Esophagus muscularis mucosa (tissue), 4 donors: ENCODE results near the gene TOGARAM2. TPM values are rescaled to one million over a fixed set of nuclear protein-coding genes. Genes with fewer than 3 reads are reported as not detected.

Experiments
- DNase-seq: peaks from one replicate; pipeline ENCODE4 v3.0.0-alpha.2; 2017; ENCODE audit errors: extremely low spot score
- H3K27ac ChIP-seq, 4 donors: fragments of 200-600 bp; sonication (generic); replicated peaks in 1 of 4; 1 replicate in 3 of 4; 2 replicates in 1 of 4; pipeline ENCODE4 v1.5.1; 2016 to 2019; ENCODE audit warnings: mild to moderate bottlenecking in 1 of 4
- H3K27me3 ChIP-seq, 4 donors: fragments of 200-600 bp; sonication (generic); one replicate each; pipeline versions ENCODE4 v1.5.1 to v1.6.0; 2016 to 2019
- H3K36me3 ChIP-seq, 4 donors: fragments of 200-600 bp; sonication (generic); one replicate each; pipeline ENCODE4 v1.5.1; 2016 to 2019
- H3K4me1 ChIP-seq, 4 donors: fragments of 200-600 bp; sonication (generic); one replicate each; pipeline ENCODE4 v1.5.1; 2016 to 2019
- H3K4me3 ChIP-seq, 4 donors: fragments of 200-600 bp; sonication (generic); 1 replicate in 2 of 4; 2 replicates in 2 of 4; pipeline ENCODE4 v1.5.1; 2016 to 2019; ENCODE audit warnings: mild to moderate bottlenecking in 4 of 4, moderate library complexity in 1 of 4
- H3K9me3 ChIP-seq, 4 donors: fragments of 200-600 bp; sonication (generic); 1 replicate in 3 of 4; 2 replicates in 1 of 4; pipeline ENCODE4 v1.5.1; 2016 to 2019
- CTCF ChIP-seq, 3 experiments: fragments of 200-600 bp in 2 of 3; fragments of 450-650 bp in 1 of 3; sonication (generic) in 2 of 3; IDR thresholded peaks; one replicate each; pipeline ENCODE4 v1.5.1; 2017 to 2019; ENCODE audit warnings: antibody characterized with exemption in 3 of 3, mild to moderate bottlenecking in 2 of 3, moderate library complexity in 1 of 3
- EP300 ChIP-seq: sonication (generic); formaldehyde crosslinking; IDR thresholded peaks from one replicate; pipeline ENCODE4 v1.6.1; 2017; ENCODE audit warnings: antibody characterized with exemption
- POLR2A ChIP-seq: fragments of 450-650 bp; IDR thresholded peaks from one replicate; pipeline ENCODE4 v1.6.1; 2017; ENCODE audit warnings: antibody characterized with exemption, moderate library complexity, mild to moderate bottlenecking, low read depth
- POLR2AphosphoS5 ChIP-seq, 2 donors: sonication (generic); formaldehyde crosslinking; IDR thresholded peaks; one replicate each; pipeline ENCODE4 v1.6.1; 2017; ENCODE audit warnings: antibody characterized with exemption in 2 of 2
- WGBS: methylation state at CpG from one replicate; pipeline ENCODE4 v1.1.5; 2018; 5-methylcytosine and 5-hydroxymethylcytosine counted together
- intact Hi-C: fragments of 100-400 bp; cut with DNase I; formaldehyde crosslinking; loops from one replicate; pipeline ENCODE4 v1.15.1; 2023
- total RNA-seq, 4 donors: library from RNA; depleted of rRNA; stranded (reverse); fragments of >200 nt; gene quantifications; one replicate each; pipeline versions ENCODE4 v1.1.0 to v1.2.1, GENCODE V29; 2016

The TOGARAM2 gene
- total RNA-seq, 4 donors from 2014 or later, result 0.57 to 0.99 (median 0.77) TPM

GRCh38 chr2:28994679-28995078 lies 13.6 kb downstream of the TOGARAM2 start:
- DNase-seq, result no peak
- Histone ChIP-seq H3K4me1 (peaks cover 6 to 66% (median 43%) of the 10 kb centered on the region in 4 donors), H3K9me3 (no peaks in the 10 kb centered on the region), H3K36me3 (no peaks in the 10 kb centered on the region), H3K27me3 (no peaks in the 10 kb centered on the region), H3K27ac (no peak overlapping the region), H3K4me3 (no peak overlapping the region)
- no peak for TF ChIP-seq POLR2AphosphoS5 (IDR thresholded peaks at IDR 0.05)
- TF ChIP-seq EP300, result no peak
- no peak for TF ChIP-seq CTCF (IDR thresholded peaks at IDR 0.05)
- TF ChIP-seq POLR2A, result no peak
- intact Hi-C loops, result no loop called here
- WGBS, result 91% methylated on average over 4 of the region's 7 CpGs

GRCh38 chr2:28995765-28996750 lies 15.0 kb downstream of the TOGARAM2 start:
- H3K27ac ChIP-seq, result no peak overlapping the region
- no peak for DNase-seq
- H3K36me3 ChIP-seq, result no peaks in the 10 kb centered on the region
- no peak overlapping the region for H3K4me3 ChIP-seq
- H3K9me3 ChIP-seq, result no peaks in the 10 kb centered on the region
- TF ChIP-seq POLR2AphosphoS5 (IDR thresholded peaks at IDR 0.05), result no peak
- TF ChIP-seq POLR2A, result no peak
- WGBS, result 83% methylated on average over 6 of the region's 6 CpGs
- peaks cover 6 to 52% (median 31%) of the 10 kb centered on the region in 4 donors for H3K4me1 ChIP-seq
- no peaks in the 10 kb centered on the region for H3K27me3 ChIP-seq
- intact Hi-C loops, result no loop called here

- no peak for DNase-seq
- peaks cover 0 to 39% (median 18%) of the 10 kb centered on the region in 4 donors for H3K4me1 ChIP-seq
- 71% methylated on average over 12 of the region's 12 CpGs for WGBS
- no peaks in the 10 kb centered on the region for H3K27me3 ChIP-seq
- TF ChIP-seq CTCF (IDR thresholded peaks at IDR 0.05) (no peak), EP300 (no peak), POLR2AphosphoS5 (IDR thresholded peaks at IDR 0.05) (no peak), POLR2A (no peak)
- no peaks in the 10 kb centered on the region for H3K36me3 ChIP-seq
- intact Hi-C loops, result no loop called here
- no peaks in the 10 kb centered on the region for H3K9me3 ChIP-seq
- H3K4me3 ChIP-seq, result no peak overlapping the region
- no peak overlapping the region for H3K27ac ChIP-seq
Measured at GRCh38 chr2:28997237-28997846, 16.2 kb downstream of the TOGARAM2 start.

DNA sequence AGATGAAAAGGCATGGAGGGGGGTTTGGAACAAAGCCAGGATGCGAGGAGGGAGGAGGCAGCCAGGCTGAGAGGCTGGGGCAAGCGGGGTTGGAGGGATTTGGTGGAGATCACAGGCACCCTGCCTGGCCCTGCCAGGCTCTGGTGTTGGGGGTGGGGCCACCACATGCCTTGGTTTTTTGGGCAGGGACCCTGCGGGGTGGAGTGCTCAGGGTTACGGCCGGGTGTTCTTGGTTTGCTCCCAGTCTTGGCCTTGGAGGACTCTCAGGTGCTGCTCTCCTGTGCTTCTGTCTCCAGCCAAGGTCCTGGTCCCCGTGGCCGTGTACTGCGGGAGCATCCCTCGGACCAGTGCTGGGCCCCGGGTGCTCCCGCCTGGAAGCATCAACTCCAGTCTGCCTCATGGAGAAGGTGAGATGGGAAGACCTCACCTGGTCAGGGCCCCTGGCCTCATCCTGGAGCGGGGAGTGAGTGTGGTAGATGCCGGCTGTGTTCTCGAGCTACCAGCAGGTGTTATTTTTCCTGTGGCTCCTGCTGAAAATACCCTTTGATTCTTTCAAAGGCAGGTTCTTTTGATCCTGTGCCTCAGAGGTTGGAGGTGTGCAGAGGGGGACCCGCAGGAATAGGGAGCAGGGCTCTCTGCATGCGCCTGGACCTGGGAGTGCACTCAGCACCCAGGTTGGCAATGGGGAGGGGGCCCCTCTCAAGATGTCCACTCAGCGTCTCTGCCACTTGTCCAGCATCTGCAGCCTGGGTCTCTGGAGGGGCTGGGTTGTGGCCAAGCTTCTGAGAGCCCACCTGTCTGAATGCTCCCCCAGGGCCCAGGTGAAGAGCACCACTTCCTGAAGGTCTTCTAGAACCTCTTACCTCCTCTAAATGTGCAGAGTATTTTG lies 17.0 kb downstream of the TOGARAM2 start:
- peaks cover 0 to 31% (median 10%) of the 10 kb centered on the region in 4 donors for H3K4me1 ChIP-seq
- H3K9me3 ChIP-seq, result no peaks in the 10 kb centered on the region
- WGBS, result 95% methylated on average over 17 of the region's 17 CpGs
- H3K27me3 ChIP-seq, result no peaks in the 10 kb centered on the region
- no peaks in the 10 kb centered on the region for H3K36me3 ChIP-seq
- H3K27ac ChIP-seq, result no peak overlapping the region
- no peak for TF ChIP-seq EP300
- no peak for TF ChIP-seq POLR2A
- TF ChIP-seq CTCF (IDR thresholded peaks at IDR 0.05), result no peak
- TF ChIP-seq POLR2AphosphoS5 (IDR thresholded peaks at IDR 0.05), result no peak
- intact Hi-C loops, result no loop called here
- DNase-seq, result no peak
- H3K4me3 ChIP-seq, result no peak overlapping the region
